ENCODE results near the gene ITPR1. TPM values are rescaled to one million over a fixed set of nuclear protein-coding genes. Genes with fewer than 3 reads are reported as not detected.

ITPR1 gene
- total and polyA plus RNA-seq, 10 of the 15 experiments (the other 5 are each of a cell fraction or from before 2014, with no cell fraction given): 12.2 to 239 (median 28.4) TPM

DNA sequence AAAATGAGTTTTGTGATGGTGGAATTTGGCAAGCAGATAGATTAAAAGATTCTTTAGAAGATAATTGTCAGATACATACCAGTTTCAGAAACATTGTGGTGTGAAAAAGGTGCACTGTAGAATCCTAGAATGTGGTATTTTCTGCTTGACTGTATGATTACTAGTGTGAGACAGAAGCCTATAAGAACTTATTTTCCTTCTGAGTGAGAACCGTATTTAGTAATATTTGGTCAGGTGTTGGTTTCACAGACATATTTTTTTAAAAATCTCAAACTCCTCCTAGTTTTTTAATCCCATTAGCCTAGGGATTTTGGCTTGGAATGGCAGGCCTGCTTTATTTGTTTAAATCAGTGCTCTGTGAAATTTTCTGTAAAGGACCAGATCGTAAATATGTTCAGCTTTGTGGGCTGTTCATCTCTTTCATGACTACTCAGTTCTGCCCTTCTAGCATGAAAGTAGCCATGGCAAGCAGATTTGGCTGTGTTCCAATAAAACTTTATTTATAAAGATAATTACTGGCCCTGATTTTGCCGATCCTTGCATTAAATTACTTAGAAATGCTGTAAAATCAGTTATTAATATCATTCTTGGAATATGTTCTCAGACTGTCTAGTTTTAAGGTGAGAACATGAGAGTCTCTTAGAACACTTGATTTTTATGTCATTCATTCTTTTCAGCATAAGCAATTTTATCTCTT is 205.1 kb downstream of the ITPR1 start:
- WGBS (ENCODE audit: insufficient coverage, insufficient replicate concordance, low lambda C conversion rate, missing lambda C conversion rate): 66% methylated on average over 3 of the region's 3 CpGs
- Histone ChIP-seq H3K9ac (ENCODE audit: control insufficient read depth, insufficient read depth, low read length) (no peak overlapping the region), H4K20me1 (ENCODE audit: control insufficient read depth, insufficient read depth) (no peaks in the 10 kb centered on the region), H3K4me2 (ENCODE audit: control insufficient read depth, insufficient read depth) (no peak overlapping the region), H3K27me3 (replicated peaks in 1 of 2; ENCODE audit: control insufficient read depth in 2 of 2, insufficient read depth in 2 of 2, low read length in 1 of 2) (no peaks in the 10 kb centered on the region), H3K4me3 (no peak overlapping the region), H2AFZ (ENCODE audit: control insufficient read depth, low read depth, low read length) (no peak overlapping the region), H3K4me1 (ENCODE audit: control insufficient read depth, insufficient read depth, low read length) (peaks cover 7% of the 10 kb centered on the region), H3K36me3 (ENCODE audit: control insufficient read depth in 2 of 2, insufficient read depth in 2 of 2, low read length in 1 of 2) (peaks cover 12 to 15% of the 10 kb centered on the region in 2 experiments), H3K9me3 (replicated peaks; ENCODE audit: control insufficient read depth, insufficient read depth, low read length) (no peaks in the 10 kb centered on the region), H3K27ac (ENCODE audit: control insufficient read depth, insufficient read depth) (no peak overlapping the region), H3K79me2 (ENCODE audit: control insufficient read depth, insufficient read depth, low read length) (no peaks in the 10 kb centered on the region)
- DNase-seq (ENCODE audit: low read depth, low spot score) (no peak), ATAC-seq (no peak), FAIRE-seq (no peak)
- BruUV-seq (replicated peaks): no TSS peak
- TF ChIP-seq SIX5 (IDR thresholded peaks at IDR 0.05; ENCODE audit: low read depth, low read length, severe bottlenecking): no peak
- TF ChIP-seq, protein P1, sequence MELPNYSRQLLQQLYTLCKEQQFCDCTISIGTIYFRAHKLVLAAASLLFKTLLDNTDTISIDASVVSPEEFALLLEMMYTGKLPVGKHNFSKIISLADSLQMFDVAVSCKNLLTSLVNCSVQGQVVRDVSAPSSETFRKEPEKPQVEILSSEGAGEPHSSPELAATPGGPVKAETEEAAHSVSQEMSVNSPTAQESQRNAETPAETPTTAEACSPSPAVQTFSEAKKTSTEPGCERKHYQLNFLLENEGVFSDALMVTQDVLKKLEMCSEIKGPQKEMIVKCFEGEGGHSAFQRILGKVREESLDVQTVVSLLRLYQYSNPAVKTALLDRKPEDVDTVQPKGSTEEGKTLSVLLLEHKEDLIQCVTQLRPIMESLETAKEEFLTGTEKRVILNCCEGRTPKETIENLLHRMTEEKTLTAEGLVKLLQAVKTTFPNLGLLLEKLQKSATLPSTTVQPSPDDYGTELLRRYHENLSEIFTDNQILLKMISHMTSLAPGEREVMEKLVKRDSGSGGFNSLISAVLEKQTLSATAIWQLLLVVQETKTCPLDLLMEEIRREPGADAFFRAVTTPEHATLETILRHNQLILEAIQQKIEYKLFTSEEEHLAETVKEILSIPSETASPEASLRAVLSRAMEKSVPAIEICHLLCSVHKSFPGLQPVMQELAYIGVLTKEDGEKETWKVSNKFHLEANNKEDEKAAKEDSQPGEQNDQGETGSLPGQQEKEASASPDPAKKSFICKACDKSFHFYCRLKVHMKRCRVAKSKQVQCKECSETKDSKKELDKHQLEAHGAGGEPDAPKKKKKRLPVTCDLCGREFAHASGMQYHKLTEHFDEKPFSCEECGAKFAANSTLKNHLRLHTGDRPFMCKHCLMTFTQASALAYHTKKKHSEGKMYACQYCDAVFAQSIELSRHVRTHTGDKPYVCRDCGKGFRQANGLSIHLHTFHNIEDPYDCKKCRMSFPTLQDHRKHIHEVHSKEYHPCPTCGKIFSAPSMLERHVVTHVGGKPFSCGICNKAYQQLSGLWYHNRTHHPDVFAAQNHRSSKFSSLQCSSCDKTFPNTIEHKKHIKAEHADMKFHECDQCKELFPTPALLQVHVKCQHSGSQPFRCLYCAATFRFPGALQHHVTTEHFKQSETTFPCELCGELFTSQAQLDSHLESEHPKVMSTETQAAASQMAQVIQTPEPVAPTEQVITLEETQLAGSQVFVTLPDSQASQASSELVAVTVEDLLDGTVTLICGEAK (IDR thresholded peaks at IDR 0.05; ENCODE audit: borderline replicate concordance): 0 out of 2 replicates have a peak, but pooled peaks have one; percentile 29
- intact Hi-C loops (cut with micrococcal nuclease; ENCODE audit: unreplicated experiment): no loop called here
- ChIA-PET POLR2A (no interaction called here), RAD21 (ENCODE audit: unreplicated experiment) (interaction anchor here (1.2 kb wide), 1 partner anchor 13 kb away, joined by 3 read pairs; no protein-coding TSS in a partner anchor), CTCF (interaction anchor here (1.4 kb wide), 1 partner anchor 11 kb away, joined by 3 read pairs; no protein-coding TSS in a partner anchor), SMC1A (ENCODE audit: uncharacterized antibody, unreplicated experiment) (no interaction called here)
- in situ Hi-C loops (cut with MboI): no loop called here

Measured in GM12878 (cell line).